ENCODE results near the gene SQSTM1.

GRCh38 chr5:179816796-179817469 is 3.8 kb upstream of the SQSTM1 start:
- TF ChIP-seq POLR2A (IDR thresholded peaks at IDR 0.05) (no peak), CTCF (IDR thresholded peaks at IDR 0.05 in 8 of 11, conservative IDR thresholded peaks at IDR 0.05 in 3 of 11) (no peak), POLR2AphosphoS5 (IDR thresholded peaks at IDR 0.05) (peak in 2 of 3 donors; percentile 23 to 39)

Data from spleen (tissue), 7 donors.